ENCODE data around the gene LUC7L3.

Gene LUC7L3

DNA sequence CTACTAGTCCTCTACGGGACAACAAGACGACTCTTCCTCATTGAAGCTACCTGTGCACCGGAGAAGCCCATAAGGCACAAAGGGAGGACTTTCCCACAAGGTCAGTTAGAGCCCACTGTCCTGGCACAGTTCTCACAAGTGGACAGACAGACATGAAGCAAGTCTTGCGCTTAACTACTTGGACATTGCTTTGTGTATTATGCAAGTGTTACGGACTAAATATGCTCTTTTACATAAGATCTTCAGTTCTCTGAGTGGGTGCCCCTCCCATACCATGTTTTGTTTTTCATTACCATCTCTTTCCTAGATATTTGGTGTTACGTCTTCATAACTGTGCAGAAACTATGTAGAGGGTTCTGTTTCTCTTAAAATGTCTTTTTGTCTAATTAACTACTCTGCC is 29.8 kb downstream of the LUC7L3 start:
- no peak for DNase-seq (ENCODE audit: low read depth in 3 of 3, low spot score in 1 of 3)

DNA sequence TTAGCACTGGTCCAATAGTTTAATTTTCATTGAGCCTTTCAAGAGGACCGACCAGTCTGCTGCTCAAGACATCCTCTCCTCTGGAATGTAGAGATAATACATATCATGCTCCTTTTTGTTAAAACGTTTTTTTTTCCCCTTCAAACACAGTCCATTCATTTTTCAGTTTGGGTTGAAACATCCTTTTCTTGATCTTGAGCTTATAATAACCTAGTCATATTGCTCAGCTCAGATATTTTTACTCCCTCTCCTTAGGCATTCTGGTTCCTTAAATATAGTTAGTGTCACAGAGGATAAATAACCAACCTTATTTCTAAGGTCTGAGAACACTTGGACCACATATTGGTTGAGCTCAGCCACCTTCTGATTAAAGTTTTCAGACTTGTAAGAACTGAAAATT is 35.1 kb downstream of the LUC7L3 start:
- no peak for DNase-seq (ENCODE audit: low read depth in 3 of 3, low spot score in 1 of 3)

DNA sequence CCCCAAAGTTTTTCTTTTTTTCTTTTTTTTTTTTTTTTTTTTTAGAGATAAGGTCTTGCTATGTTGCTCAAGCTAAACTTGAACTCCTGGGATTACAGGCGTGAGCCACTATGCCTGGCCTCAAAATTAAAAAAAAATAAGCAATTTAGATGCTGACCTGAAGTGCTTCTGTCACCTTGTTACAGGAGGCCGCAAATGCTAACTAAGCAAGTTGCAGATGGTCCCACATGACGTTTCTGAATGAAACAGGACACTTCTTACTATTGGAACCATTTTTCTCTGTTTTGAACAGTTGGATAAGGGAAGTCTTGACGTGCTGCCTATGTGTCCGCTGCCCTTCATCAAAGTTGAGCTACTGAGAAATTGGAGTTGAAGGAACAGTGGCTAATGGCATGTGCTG is 39.1 kb downstream of the LUC7L3 start:
- DNase-seq (ENCODE audit: low read depth in 3 of 3, low spot score in 1 of 3), result no peak

DNA sequence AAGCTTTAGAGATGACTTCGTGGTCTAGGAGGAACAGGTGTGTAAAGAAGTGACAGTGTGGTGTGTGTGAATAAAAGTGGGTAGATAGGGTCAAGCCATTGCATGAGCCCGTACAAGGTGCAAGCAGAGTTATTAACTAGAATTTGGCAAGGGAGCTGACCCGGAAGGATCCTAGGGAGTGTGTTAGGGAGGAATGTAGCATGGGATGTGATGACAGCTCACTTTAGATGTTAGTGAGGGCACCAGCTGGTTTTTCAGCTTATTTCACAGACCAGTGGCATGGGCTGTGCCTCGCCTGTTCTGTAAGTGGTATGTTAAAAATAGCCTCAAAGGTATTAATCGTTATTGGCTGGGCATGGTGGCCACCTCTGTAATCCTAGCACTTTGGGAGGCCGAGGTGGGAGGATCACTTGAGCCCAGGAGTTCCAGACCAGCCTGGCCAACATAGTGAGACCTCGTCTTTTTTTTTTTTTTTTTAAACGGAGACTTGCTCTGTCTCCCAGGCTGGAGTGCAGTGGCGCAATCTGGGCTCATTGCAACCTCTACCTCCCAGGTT is 39.7 kb downstream of the LUC7L3 start:
- DNase-seq (ENCODE audit: low read depth in 3 of 3, low spot score in 1 of 3), result no peak

DNA sequence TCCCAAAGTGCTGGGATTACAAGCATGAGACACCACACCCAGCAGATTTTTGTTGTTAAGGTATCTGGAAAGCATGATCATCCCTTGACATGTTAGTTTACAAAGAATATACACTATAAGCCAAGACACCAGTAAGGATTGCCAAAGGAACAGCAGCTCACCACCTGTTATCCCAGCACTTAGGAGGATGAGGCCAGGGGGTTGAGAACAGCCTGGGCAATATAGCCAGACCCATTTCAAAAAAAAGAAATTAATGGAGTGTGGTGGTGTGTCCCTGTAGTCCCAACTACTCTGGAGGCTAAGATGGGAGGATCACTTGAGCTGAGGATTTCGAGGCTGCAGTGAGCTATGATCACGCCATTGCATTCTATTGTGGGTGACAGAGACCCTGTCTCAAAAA is 42.8 kb downstream of the LUC7L3 start:
- DNase-seq (ENCODE audit: low read depth in 3 of 3, low spot score in 1 of 3), result no peak

DNA sequence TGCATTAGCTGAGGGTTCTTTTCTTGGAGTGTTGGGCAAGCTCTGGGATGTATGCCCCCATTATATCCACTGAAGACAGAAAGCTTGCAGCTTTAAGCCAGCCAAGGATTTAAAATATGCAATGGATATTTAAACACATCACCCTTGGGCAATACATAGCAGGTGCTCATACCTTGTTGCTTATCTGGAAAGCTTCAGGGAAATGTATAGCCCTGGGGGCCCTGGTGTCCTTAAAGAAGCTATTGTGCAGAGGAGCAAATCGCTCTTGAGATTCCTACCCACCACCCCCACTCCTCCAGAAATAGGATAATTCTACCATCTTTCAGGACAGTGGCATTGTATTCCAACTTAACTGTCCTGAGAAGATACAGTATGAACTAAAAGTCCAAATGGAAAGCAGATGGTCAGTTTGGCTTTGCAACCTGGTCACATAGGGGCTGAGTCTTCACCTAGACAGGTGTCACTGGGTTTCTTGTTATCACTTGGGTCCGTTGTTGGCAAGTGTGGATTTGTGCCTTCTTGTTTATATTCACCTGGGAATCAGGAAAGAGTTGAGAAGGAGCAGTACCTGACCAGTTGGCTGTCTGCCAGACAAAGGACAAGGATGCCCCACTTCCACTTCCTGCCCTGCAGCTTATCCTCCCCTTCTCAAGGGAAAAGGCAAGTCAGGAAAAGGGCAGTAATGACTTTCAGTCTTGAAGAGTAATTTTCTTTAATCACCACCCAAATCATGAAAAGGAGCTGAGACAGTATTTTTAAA is 44.5 kb downstream of the LUC7L3 start:
- DNase-seq (ENCODE audit: low read depth in 3 of 3, low spot score in 1 of 3), result no peak

DNA sequence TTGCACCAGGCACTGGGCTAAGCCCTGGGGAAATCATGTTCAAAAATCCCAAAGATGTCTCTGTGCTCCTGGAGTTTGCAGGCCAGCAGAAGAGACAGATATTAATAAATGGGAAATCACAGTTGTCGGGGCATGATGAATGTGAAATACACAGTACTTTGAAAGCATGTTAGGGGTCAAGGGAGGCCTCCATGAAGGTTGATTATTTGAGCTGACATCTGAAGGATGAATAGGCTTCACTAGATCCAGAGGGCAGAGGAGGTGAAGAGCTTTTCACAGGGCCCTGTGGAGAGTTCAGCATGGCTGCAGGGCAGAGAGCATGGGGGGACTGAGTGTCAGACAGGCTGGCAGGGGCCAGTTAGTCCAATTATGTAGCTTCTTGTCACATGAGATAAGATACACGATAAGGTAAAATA is 45.3 kb downstream of the LUC7L3 start:
- DNase-seq (ENCODE audit: low read depth in 3 of 3, low spot score in 1 of 3), result no peak

DNA sequence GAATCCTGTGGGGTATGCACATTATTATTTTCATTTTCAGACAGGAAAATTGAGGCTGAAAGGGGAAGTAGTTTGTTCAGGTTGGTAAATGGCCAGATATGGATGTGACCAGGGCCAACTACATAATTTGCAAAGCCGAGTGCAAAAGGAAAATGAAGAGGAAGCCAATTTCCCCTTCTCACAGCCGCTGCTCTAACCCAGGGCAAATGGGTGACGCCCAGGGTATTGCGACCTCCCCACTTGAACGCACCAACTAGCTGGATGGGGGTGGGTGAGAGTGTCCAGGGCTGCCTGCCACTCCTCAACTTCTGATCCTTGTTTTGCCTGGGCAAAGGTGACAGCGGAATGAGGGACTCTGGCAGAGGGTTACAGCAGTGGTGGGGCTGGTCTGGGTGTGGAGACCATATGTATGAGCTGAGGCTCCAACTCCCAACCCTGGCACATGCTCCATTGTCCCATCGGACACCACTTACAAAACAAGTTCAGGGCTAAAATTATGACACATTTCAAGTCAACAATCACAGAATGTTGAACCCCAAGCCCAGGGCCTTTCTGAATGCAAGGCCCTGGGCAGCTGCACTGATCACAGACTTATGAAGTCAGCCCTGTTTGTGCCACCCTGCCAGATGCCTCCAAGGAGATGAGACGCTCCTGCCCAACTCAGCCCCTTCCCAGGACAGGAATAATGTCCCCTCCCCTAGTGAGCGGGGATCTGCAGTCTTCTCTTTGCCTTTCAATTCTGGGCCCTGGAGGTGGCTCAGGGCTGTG is 46.2 kb downstream of the LUC7L3 start:
- no peak for DNase-seq (ENCODE audit: low read depth in 3 of 3, low spot score in 1 of 3)

DNA sequence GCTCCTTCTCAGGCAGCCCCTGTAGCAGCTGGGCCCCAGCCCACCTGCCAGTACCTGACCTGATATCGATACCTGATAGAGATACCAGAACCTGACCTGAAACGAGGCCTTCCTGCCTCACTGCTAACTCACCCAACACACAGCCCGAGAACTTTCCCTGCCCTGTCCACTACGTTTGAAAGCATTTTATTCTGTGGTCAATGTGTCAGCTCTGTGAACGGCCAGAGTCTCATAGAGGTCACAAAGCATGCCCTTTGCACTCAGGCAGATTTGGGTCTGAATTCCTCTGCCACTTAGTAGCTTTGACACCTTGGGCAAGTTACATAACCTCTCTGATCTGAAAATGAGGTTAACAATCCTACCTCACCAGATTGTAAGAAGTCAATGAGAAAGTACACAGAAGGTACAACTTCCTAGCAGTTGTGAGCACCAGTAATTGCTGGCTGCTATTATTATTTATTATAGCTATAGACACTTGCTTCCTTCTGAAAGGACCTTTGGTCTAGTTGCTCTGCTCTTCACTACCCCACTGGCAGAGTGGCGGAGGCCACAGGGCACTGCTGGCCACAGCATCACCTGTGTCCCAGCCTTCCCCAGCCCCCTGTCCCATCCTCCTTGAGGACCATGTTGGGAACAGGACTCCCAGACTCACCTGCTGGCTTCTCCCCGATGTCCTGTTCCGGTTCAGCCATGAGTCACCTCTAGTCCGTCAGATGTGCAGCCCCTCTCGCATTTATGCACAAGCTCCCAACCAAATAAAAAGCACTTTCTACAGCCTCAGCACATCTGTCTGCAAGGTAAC is 47.0 kb downstream of the LUC7L3 start:
- DNase-seq (ENCODE audit: low read depth in 3 of 3, low spot score in 1 of 3), result no peak

DNA sequence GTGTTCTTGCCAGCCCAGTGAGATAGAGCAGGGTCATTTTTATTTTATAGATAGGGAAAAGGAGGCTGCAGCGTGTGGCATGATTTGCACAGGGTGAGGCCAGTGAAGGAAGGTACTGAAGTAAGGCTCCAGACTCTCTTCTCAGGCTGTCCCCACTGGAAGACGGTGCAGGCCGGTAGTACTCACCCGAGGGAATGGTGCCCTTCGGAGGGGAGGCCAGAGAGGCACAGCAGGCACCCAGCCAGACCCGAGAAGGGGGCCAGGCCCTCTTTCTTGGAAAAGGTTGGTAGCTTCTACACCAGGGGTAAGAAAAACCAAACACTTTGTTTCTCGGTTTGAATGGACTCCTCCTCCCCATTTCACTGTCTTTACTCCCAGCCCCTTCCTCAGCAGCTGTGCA is 47.6 kb downstream of the LUC7L3 start:
- no peak for DNase-seq (ENCODE audit: low read depth in 3 of 3, low spot score in 1 of 3)

DNA sequence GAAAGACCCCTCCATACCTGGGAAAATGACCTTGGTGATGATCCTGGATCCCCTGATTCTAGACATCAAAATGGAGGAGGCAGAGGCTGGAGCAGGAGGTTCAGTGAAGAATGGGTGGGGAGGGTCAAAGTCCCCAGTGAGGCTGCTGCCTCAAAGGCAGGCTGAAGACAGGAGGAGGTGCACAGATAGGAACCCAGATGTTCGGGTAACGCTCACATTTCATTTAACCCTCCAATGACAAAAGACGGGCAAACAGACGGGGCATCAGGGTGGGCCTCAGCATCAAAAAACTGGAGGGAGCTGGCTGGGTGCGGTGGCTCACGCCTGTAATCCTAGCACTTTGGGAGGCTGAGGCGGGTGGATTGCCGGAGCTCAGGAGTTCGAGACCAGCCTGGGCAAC is 48.0 kb downstream of the LUC7L3 start, which contains the start of gene ANKRD40CL:
Gene ANKRD40CL, minus strand, starts transcription at position 73 of the 400 bp plus-strand sequence. CDS start 605 bp downstream, outside the sequence.
- DNase-seq (ENCODE audit: low read depth in 3 of 3, low spot score in 1 of 3), result no peak

DNA sequence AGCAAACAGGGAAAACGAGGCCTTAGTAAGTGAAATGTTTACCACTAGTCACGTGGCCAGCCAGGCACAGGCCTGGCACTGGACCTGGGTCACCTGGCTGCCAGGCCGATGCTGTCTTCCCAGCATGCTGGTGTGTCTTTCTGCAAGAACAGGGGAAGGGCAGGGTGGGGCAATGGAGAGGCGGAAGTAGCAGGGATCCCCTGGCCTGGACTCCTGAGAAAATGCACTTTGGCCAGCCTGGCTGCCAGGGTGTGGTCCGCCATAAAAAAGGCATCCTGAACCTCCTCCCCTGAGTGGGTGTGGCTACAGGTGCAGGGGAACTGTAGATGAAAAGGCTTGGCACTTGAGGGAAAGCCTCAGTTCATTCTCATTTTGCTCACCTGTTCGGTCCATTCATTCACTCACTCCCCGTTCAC is 49.0 kb downstream of the LUC7L3 start:
- DNase-seq (ENCODE audit: low read depth in 3 of 3, low spot score in 1 of 3), result no peak

DNA sequence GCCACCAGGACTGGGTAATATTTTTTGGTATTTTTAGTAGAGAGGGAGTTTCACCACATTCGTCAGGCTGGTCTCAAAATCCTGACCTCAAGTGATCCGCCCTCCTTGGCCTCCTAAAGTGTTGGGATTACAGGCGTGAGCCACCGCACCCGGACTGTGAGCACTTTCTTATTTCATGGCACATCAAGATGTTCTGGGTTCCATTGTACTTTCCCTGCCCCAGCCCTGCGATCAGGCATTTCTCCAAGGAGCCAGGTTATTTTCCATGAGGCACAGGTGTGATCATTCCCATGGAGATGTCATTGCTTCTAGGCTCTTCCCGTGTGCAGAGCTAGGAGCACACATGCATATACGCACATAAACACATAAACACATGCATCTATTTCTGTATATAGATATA is 50.5 kb downstream of the LUC7L3 start:
- DNase-seq (ENCODE audit: low read depth in 3 of 3, low spot score in 1 of 3), result no peak

DNA sequence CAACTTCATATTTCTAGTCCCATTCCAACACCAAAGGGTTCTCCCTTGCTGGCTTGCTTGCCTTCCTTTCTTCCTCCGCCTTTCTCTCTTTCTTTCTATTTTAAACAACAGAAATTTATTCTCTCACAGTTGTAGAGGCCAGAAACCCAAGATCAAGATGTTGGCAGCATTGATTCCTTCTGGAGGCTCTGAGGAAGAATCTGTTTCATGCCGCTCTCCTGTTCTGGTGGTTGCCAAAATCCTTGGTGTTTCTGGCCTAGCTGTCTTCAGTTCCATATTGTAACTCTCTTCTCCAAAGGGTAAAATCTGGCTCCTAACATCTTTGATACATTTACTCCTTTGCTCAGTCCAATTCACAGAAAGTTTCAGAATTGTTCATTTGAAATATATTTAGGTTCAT is 50.9 kb downstream of the LUC7L3 start:
- no peak for DNase-seq (ENCODE audit: low read depth in 3 of 3, low spot score in 1 of 3)

DNA sequence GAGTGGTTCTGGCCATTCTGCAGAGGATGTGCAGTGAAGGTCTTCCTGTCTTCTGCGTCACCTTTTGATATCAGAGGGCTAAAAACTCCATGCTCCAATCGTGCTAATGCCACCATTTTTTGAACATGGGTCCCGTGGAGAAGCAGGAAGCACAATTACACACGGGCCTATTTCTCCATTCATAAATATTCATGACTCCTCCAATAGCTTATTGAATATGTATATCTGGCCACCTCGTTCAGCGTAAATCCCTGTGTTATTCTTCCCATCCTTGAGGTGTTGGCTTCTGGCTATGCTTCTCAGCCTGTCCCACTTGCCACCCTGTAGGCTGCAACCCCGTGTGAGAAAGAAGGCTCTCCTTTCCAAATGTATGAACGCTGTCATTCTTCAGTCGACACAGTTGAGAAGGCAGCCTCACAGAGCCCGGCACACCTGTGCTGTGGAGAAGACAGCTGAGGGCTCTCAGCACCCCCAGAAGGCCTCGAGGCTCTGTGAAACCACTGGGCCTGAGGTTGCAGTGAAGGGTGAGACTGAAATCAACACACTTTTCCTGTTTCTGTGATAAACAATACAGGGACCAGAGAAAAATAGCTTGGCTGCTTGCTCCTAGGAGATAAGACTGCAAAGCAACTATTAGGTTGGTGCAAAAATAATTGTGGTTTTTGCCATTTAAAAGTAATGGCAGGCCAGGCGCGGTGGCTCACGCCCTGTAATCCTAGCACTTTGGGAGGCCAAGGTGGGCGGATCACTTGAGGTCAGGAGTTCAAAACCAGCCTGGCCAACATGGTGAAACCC is 52.8 kb downstream of the LUC7L3 start:
- no peak for DNase-seq (ENCODE audit: low read depth in 3 of 3, low spot score in 1 of 3)

DNA sequence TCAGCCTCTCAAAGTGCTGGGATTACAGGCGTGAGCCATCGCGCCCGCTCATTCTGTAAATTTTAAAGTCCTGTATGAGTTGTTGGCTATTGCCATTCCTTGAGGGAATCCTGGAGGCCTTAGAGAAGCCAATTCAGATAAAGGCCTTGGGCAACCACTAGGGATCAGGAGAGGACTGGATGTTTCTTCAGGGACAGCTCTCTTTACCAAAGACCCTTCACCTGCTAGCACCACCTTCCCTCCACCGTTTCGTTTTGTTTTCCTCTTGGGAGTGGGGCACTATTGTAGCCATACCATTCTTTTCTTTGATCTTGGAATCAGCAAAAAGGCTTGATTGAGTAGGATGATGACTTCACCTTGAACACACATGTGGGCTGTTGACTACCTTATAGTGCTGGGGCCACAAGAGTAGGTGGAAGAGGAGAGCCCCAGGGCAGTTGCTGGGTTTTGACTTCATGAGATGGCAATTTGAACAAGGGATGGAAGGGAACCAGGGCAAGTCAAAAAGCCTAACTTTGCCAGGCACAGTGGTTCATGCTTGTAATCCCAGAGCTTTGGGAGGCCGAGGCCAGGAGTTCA is 54.9 kb downstream of the LUC7L3 start:
- DNase-seq (ENCODE audit: low read depth in 3 of 3, low spot score in 1 of 3), result no peak

DNA sequence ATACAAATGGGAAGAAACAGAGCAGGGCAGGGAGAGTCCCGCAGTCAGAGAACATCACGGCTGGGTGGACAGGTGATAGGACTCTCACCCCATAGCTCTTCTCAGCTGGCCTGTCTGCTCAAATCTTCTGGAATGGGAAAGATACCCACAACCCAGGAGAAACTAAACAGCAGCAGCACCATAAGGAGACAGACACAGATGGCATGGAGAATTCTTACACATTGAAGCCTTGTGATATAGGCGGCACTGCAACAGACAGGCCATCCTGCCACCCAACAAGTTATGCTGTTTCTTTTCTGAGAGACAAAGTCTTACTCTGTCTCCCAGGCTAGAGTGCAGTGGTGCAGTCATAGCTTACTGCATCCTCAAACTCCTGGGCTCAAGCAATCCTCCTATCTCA is 56.5 kb downstream of the LUC7L3 start:
- DNase-seq (ENCODE audit: low read depth in 3 of 3, low spot score in 1 of 3), result no peak

DNA sequence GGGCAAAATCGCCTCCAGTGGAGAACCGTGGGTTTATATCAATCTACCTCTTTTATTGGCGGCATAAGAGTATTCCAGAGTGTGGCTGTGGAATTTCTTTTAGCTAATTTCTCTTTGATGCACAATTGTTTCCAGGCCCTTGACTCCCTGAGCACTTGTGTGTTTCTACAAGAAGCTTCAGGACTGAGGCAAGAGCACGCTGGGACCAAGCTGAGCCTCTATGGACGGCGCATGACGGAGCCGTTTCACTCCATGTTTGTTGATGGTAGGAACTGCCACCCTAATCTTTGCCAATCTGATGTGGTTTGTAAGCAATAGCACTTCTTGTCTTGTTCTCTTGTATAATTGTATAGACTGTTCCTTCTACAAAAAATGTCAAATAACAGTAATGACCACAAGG is 59.1 kb downstream of the LUC7L3 start:
- DNase-seq (ENCODE audit: low read depth in 3 of 3, low spot score in 1 of 3), result no peak

DNA sequence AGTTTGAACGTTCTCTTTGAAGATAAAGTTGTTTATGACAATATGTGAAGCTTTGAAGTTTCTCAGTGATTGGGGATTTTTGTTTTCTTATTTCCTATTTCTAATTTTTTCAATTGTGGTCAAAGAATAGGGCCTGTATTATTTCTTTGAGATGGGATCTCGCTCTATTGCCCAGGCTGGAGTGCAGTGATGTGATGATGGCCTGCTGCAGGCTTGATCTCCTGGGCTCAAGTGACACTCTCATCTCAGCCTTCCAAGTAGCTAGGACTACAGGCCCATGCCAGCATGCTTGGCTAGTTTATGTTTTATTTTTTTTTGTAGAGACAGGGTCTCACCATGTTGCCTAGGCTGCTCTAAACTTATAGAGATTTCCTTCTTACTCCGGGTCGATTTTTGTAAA is 59.6 kb downstream of the LUC7L3 start:
- no peak for DNase-seq (ENCODE audit: low read depth in 3 of 3, low spot score in 1 of 3)

DNA sequence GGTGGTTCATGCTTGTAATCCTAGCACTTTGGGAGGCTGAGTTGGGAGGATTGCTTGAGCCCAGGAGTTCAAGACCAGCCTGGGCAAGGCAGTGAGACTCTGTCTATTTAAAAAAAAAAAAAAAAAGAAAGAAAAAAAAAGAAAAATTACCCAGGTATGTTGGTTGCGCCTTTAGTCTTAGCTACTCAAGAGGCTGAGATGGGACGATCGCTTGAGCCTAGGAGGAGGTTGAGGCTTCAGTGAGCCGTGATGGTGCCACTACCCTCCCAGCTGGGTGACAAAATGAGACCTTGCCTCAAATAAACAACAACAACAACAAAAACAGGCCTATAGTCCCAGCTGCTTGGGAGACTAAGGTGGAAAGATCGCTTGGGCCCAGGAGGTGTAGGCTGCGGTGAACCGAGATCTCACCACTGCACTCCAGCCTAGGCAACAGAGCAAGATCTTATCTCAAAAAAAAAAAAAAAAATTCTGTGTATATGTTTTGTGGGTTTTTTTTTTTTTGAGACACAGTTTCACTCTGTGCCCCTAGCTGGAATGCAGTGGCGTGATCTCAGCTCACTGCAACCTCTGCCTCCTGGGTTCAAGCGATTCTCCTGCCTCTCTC is 60.4 kb downstream of the LUC7L3 start:
- peak in 1 of 3 donors; percentile 5 for DNase-seq (ENCODE audit: low read depth in 3 of 3, low spot score in 1 of 3)

All from stimulated activated CD4-positive, alpha-beta T cell treated with anti-CD3 and anti-CD28 coated beads, TNF-alpha, amount 100 ng/mL, for 1 hour (primary cell).